HG03103 (cell line): ENCODE results near the gene LUZP1.

Experiments used
- ATAC-seq: cut with Tn5 transposase; IDR thresholded peaks from one replicate; pipeline ENCODE4 v1.9.1; 2021; ENCODE audit warnings: low read depth; ENCODE audit not compliant: unreplicated experiment

Gene LUZP1

GRCh38 chr1:23092447-23092846 is 76.2 kb downstream of the LUZP1 start:
- no peak for ATAC-seq

DNA sequence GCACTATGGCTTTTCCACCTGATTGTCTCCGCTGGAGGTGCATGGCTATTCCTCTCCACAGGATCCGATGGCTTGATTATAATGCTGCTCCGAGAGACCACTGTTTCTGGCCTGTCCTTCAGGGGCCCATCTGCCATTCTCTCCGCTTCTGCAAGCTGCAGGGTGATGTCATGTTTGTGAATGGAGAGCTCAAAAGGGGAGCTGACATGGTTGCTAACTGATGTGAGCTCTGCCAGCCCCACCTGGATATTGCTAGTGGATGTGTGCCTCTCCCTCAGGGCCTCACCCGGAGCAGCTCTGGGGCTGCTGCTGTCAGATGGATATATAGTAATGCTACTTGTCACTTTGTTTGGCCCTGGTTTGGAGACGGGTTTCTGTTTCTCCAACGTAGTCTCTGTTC is 77.1 kb downstream of the LUZP1 start:
- ATAC-seq: no peak

GRCh38 chr1:23090056-23090455 is 78.6 kb downstream of the LUZP1 start:
- no peak for ATAC-seq

GRCh38 chr1:23088027-23088426 is 80.6 kb downstream of the LUZP1 start:
- no peak for ATAC-seq

DNA sequence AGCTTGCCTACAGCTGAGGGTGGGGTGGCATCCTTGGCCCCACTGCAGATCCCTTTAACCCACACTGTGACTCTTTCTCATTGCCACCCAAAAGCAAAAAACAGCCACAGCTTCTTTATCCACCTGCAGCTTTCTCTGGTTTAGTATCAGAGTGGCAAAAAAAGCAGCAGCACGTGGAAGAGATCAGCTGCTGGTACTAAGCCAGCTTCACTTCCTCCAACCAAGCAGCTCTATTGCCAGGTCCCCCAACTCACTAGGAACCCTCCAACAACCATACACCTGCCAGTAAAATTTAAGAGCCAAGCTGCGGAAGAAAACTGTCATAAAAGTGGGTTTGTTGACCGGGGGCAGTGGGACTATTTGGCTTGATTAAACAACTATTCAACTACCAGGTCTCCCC is 83.0 kb downstream of the LUZP1 start:
- ATAC-seq: no peak

GRCh38 chr1:23084880-23085279 is 83.8 kb downstream of the LUZP1 start:
- ATAC-seq: no peak

GRCh38 chr1:23083714-23084480 is 84.8 kb downstream of the LUZP1 start:
- ATAC-seq: no peak

- no peak for ATAC-seq
These were observed 87.3 kb downstream of the LUZP1 start for GRCh38 chr1:23081376-23081775.

DNA sequence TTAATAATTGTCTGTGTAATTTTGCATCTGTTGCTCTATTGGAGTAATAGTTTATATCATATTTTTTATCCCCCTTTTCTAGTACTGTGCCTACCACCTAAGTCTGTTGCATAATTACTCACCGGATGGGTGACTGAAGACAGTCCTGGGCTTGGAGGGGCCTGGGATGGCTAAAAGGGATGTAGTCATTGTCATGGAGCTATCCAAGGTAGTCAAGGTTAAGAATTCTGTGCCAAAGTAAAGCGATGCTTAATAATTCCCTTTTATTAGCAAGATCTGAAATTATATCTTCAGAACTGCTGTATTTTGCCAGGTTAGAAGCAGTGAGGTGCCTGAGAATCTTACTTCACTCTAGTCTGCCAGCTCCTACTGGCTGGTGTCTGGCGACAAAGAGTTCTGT is 87.8 kb downstream of the LUZP1 start:
- ATAC-seq: no peak

GRCh38 chr1:23079025-23079424 is 89.6 kb downstream of the LUZP1 start:
- no peak for ATAC-seq

- ATAC-seq: no peak
These were observed 94.6 kb downstream of the LUZP1 start for GRCh38 chr1:23074012-23074411.

GRCh38 chr1:23069675-23070074 is 99.0 kb downstream of the LUZP1 start:
- ATAC-seq: no peak

DNA sequence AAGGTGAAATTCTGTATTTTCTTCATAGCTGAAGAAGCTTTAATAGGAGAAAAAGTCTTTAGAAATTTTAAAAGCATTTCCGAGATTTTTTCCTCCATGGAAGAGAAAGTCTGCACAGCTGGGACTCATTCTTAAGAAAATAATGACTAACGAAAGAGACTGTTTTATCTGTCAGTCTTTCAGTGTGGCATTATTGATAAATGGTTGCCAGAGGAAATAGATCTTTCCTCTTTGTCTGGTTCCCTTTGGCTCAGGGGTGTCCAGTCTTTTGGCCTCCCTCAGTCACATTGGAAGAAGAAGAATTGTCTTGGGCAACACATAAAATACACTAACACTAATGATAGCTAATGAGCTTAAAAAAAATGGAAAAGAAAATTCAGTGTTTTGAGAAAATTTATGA is 99.5 kb downstream of the LUZP1 start:
- ATAC-seq: no peak

DNA sequence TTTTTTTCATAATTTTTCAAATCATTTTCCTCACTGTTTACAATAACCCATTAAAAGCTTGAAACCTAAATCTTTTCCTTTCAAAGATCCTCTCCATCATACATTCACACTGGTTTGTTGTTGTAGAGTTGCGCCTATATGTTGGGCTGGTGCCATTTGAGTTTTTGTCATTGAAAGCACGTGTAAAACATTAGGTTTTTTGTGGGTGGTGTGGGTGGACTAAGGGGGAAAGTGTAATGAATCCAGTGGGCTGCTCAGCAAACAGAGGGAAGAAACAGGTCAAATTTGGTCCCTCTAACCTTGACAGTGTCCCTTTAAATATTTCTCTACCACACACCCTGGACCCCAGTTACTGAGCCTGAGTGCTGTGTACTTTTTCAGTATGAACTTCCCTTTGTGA is 102.6 kb downstream of the LUZP1 start:
- no peak for ATAC-seq

DNA sequence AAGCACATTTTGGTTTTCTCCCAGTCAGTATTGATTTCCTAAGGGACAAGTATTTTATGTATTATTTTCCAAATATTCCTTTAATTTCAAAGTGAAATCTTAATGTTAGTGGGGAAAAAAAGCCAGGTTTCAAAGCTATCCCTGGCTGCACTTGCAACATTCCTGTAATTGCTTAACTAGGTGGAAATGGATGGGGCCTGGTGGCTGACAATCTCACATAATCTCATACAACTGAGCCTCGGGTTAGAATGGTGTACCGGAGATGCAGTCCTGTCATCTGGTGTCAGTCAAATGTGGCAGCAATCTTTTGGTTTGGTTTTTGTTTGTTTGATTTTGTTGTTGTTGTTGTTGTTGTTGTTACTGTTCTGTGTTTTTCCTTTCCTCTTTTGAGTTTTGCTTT is 103.3 kb downstream of the LUZP1 start:
- no peak for ATAC-seq

GRCh38 chr1:23062271-23062670 is 106.4 kb downstream of the LUZP1 start:
- ATAC-seq: no peak

GRCh38 chr1:23057301-23057700 is 111.4 kb downstream of the LUZP1 start:
- no peak for ATAC-seq

DNA sequence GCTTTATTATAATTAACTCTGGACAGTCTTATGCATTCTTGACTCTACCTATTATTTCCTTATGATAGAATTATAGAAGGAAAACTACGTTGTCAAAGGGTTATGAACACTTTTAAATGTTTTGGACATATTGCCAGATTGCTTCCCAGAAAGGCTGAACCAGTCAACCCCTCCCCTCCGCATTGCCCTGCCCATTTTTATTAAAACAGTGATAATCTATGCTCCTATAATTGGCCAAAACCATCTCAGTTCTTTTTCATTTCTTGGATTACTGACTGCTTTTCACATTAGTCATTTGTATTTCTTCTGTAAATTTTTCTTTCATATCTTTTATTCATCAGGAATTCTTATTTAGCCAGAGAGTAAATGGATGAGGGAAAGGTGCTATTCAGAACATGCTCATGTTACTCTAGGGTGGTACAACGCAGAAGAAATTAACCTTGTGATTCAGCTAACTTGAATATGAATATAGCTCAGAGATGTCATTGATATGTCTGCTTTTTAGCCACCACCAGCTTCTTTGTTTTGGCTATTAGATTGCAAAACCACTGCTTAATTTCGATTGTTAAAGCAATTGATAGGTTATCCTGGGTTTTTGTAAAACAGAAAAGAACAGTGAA is 117.3 kb downstream of the LUZP1 start:
- no peak for ATAC-seq

DNA sequence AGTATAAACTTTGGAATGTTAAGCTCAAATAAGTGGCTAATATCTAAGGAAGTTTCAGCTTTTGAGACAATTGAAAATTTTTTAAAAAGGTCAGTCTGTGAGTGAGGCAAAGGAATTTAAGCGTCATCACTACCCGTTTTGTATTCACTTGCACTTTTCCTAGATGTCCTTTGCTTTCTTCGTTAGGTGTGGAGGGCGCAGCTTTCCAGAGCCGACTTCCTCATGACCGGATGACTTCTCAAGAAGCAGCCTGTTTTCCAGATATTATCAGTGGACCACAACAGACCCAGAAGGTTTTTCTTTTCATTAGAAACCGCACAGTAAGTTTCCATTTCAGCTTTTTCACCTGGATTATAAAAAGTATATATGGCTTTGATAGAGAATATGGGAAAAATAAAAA is 118.5 kb downstream of the LUZP1 start:
- ATAC-seq: no peak

DNA sequence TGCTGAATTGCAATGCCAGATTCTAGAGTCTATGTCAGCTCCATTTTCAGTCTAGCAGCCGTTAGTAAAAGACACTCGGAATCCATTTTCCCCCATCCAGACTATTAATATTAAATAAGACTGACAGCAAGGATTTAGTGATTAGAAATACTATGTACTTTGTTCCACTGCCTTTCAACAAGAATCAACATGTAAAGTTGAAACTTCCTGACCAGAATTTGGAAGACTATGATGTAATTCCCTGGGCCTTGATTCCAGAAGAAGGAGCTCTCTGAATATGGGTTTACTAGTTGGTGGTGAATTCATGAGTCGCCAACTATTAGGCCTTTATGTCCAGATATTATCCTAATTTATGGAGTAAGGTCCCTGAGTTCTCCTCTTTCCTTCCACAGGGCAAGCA is 124.6 kb downstream of the LUZP1 start:
- no peak for ATAC-seq

- no peak for ATAC-seq
These were observed 128.1 kb downstream of the LUZP1 start for GRCh38 chr1:23040509-23040908.

GRCh38 chr1:23039308-23039826 is 129.3 kb downstream of the LUZP1 start:
- no peak for ATAC-seq
